A673 (cell line): ENCODE data around the gene RASSF4.

Experiments used
- EZH2 ChIP-seq: fragments of 200-600 bp; sonication (generic); IDR thresholded peaks from 2 replicates; pipeline ENCODE4 v1.6.1; 2017; ENCODE audit warnings: borderline replicate concordance, low read depth, mild to moderate bottlenecking, mixed read lengths, antibody characterized with exemption, low read length; ENCODE audit not compliant: poor library complexity, severe bottlenecking
- TF ChIP-seq, protein P1 (sequence below): fragments of 300-800, 200-600 bp; sonication (generic); conservative IDR thresholded peaks from 2 replicates; pipeline ENCODE4 v1.5.1; 2017; ENCODE audit warnings: low read depth, mild to moderate bottlenecking, antibody characterized with exemption, low read length, moderate library complexity, mixed read lengths

GRCh38 chr10:44956226-44956625, 3.4 kb upstream of the RASSF4 start:
- TF ChIP-seq, protein P1, sequence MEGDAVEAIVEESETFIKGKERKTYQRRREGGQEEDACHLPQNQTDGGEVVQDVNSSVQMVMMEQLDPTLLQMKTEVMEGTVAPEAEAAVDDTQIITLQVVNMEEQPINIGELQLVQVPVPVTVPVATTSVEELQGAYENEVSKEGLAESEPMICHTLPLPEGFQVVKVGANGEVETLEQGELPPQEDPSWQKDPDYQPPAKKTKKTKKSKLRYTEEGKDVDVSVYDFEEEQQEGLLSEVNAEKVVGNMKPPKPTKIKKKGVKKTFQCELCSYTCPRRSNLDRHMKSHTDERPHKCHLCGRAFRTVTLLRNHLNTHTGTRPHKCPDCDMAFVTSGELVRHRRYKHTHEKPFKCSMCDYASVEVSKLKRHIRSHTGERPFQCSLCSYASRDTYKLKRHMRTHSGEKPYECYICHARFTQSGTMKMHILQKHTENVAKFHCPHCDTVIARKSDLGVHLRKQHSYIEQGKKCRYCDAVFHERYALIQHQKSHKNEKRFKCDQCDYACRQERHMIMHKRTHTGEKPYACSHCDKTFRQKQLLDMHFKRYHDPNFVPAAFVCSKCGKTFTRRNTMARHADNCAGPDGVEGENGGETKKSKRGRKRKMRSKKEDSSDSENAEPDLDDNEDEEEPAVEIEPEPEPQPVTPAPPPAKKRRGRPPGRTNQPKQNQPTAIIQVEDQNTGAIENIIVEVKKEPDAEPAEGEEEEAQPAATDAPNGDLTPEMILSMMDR = no peak
- TF ChIP-seq EZH2 = no peak
